GM19372 (cell line): ENCODE data around the gene MAP2K7.
"Not testable (repeated sequence)": the region's sequence is repeated elsewhere in the genome, so short reads cannot be mapped to it uniquely, and the experiment has no call there.

Experiments used
- ATAC-seq: cut with Tn5 transposase; IDR thresholded peaks from one replicate; pipeline ENCODE4 v1.9.1; 2021; ENCODE audit warnings: mild to moderate bottlenecking, low read depth, moderate library complexity; ENCODE audit not compliant: unreplicated experiment

Gene MAP2K7

GRCh38 chr19:7959211-7959610, 55.5 kb downstream of the MAP2K7 start:
- no peak for ATAC-seq

GRCh38 chr19:7961082-7961481, 57.4 kb downstream of the MAP2K7 start:
- ATAC-seq, result not testable (repeated sequence)

GRCh38 chr19:7961920-7962626, 58.4 kb downstream of the MAP2K7 start:
- ATAC-seq, result no peak

- ATAC-seq, result no peak
Measured at GRCh38 chr19:7962644-7963268, 59.1 kb downstream of the MAP2K7 start.

GRCh38 chr19:7963566-7963965, 59.9 kb downstream of the MAP2K7 start:
- ATAC-seq, result no peak
